Esophagus (tissue), 2 donors: ENCODE results near the gene DOCK10. TPM values are rescaled to one million over a fixed set of nuclear protein-coding genes. Genes with fewer than 3 reads are reported as not detected.

Experiments
- H3K27ac ChIP-seq, 2 donors: one replicate each; pipeline ENCODE4 v1.5.1; 2013; ENCODE audit warnings: low read depth in 2 of 2, mild to moderate bottlenecking in 2 of 2, inconsistent platforms in 1 of 2, low read length in 1 of 2, moderate library complexity in 1 of 2
- H3K27me3 ChIP-seq, 2 donors: one replicate each; pipeline ENCODE4 v1.6.1; 2013; ENCODE audit warnings: low read length in 2 of 2, control low read depth in 1 of 2, mild to moderate bottlenecking in 1 of 2; ENCODE audit not compliant: insufficient read depth in 2 of 2, control insufficient read depth in 1 of 2
- H3K36me3 ChIP-seq, 2 donors: one replicate each; pipeline ENCODE4 v1.6.1; 2013; ENCODE audit warnings: low read length in 1 of 2; ENCODE audit not compliant: control insufficient read depth in 2 of 2, insufficient read depth in 2 of 2
- H3K4me1 ChIP-seq, 2 donors: one replicate each; pipeline ENCODE4 v1.6.1; 2013; ENCODE audit warnings: low read length in 1 of 2; ENCODE audit not compliant: control insufficient read depth in 2 of 2, insufficient read depth in 2 of 2
- H3K4me3 ChIP-seq, 2 donors: one replicate each; pipeline ENCODE4 v1.5.1; 2013; ENCODE audit warnings: low read length in 2 of 2, mild to moderate bottlenecking in 2 of 2, low read depth in 1 of 2, moderate library complexity in 1 of 2
- H3K9me3 ChIP-seq, 2 donors: one replicate each; pipeline ENCODE4 v1.6.1; 2013; ENCODE audit warnings: mild to moderate bottlenecking in 2 of 2, low read depth in 1 of 2, low read length in 1 of 2, moderate library complexity in 1 of 2; ENCODE audit not compliant: control insufficient read depth in 2 of 2, insufficient read depth in 1 of 2
- WGBS, 2 donors: extraction: QIAGEN DNeasy Blood & Tissue Kit; methylation state at CpG; one replicate each; pipeline ENCODE4 v1.1.7; 2013; 5-methylcytosine and 5-hydroxymethylcytosine counted together
- polyA plus RNA-seq, 2 donors: library from polyadenylated mRNA; stranded (reverse); fragments of 200-250 nt; gene quantifications; one replicate each; pipeline ENCODE4 v1.2.3, GENCODE V29; 2013
- donor health status: healthy with polysubstance abuse.
- donor health status: Bipolar disorder and iron deficiency.

The DOCK10 gene
- polyA plus RNA-seq, 2 donors: 1.7 to 2.5 TPM

DNA sequence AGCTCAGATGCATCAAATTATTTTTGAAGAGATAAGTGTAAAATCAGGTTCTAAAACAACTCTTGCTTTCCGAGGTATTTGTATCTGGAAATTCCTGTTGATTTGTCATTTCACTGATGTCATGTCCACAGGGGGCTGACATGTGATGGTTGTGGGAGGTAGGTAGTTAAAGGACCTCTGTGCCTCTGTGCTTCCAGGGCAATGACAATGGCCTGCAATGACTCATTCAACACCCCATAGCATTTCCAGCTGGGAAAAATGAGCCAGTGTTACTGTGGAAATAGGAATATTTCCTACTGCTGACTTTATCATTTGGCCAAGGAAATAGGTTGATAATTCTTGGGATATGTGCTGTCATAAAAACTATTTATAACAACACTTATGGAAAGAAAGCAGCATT is 239.9 kb downstream of the DOCK10 start:
- Histone ChIP-seq H3K27me3 (no peaks in the 10 kb centered on the region), H3K36me3 (peaks cover 0 to 3% of the 10 kb centered on the region in 2 donors), H3K4me3 (no peak overlapping the region), H3K9me3 (no peaks in the 10 kb centered on the region), H3K27ac (no peak overlapping the region), H3K4me1 (no peaks in the 10 kb centered on the region)
- 64 to 65% methylated on average over 1 of the region's 1 CpG for WGBS, 2 donors

GRCh38 chr2:224801360-224801759 is 240.9 kb downstream of the DOCK10 start:
- Histone ChIP-seq H3K4me3 (no peak overlapping the region), H3K4me1 (no peaks in the 10 kb centered on the region), H3K9me3 (no peaks in the 10 kb centered on the region), H3K27me3 (no peaks in the 10 kb centered on the region), H3K27ac (no peak overlapping the region), H3K36me3 (peaks cover 0 to 3% of the 10 kb centered on the region in 2 donors)
- WGBS, 2 donors: 40 to 58% methylated on average over 1 of the region's 1 CpG

DNA sequence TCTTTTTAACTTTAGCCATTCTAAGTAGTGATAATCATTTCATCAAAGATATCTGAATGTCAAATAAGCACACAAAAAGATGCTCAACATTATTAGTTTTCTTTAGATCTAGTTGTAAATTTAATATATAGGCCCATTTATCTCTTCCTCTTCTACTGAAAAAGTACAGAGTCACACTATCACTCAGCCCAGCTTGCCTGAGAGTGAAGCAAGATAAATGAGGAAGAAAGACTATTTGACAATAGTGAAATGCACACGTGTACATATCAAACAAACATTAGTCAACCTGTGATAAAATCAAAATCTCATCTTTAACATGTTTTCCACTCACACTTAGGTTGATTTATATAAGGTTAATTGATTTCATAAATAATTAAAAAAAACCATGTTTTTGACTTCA is 242.6 kb downstream of the DOCK10 start:
- H3K27ac ChIP-seq: no peak overlapping the region
- WGBS, 2 donors: 54 to 59% methylated on average over 1 of the region's 1 CpG
- H3K4me1 ChIP-seq: no peaks in the 10 kb centered on the region
- peaks cover 0 to 6% of the 10 kb centered on the region in 2 donors for H3K36me3 ChIP-seq
- no peaks in the 10 kb centered on the region for H3K27me3 ChIP-seq
- H3K9me3 ChIP-seq: no peaks in the 10 kb centered on the region
- no peak overlapping the region for H3K4me3 ChIP-seq

DNA sequence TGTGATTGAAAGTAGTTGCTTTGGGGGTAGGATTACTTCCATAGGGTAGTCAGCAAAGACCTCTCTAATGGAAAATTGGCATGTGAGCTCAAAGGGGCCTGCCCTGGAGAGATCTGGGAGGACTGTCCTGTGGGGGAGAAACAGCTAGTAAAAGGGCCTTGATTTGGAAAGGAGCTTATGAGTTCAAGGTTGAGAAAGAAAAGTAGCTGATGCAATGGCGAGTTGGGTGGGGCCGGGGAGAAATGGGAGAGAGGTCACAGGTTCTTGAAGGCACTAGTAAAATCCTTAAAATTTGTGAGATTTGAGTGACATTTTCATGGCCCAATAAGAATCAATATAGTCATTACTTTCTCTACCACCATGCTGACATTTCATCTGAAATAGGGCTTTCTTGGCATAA is 244.1 kb downstream of the DOCK10 start:
- 91 to 95% methylated on average over 2 of the region's 2 CpGs for WGBS, 2 donors
- H3K9me3 ChIP-seq: no peaks in the 10 kb centered on the region
- H3K4me1 ChIP-seq: no peaks in the 10 kb centered on the region
- no peaks in the 10 kb centered on the region for H3K27me3 ChIP-seq
- H3K36me3 ChIP-seq: peaks cover 0 to 6% of the 10 kb centered on the region in 2 donors
- no peak overlapping the region for H3K4me3 ChIP-seq
- no peak overlapping the region for H3K27ac ChIP-seq

GRCh38 chr2:224796695-224797305 is 245.5 kb downstream of the DOCK10 start:
- no peaks in the 10 kb centered on the region for H3K4me1 ChIP-seq
- H3K36me3 ChIP-seq: peaks cover 0 to 3% of the 10 kb centered on the region in 2 donors
- no peak overlapping the region for H3K4me3 ChIP-seq
- H3K27me3 ChIP-seq: no peaks in the 10 kb centered on the region
- H3K9me3 ChIP-seq: no peaks in the 10 kb centered on the region
- 89 to 90% methylated on average over 8 of the region's 8 CpGs for WGBS, 2 donors
- H3K27ac ChIP-seq: no peak overlapping the region

- Histone ChIP-seq H3K36me3 (peaks cover 0 to 3% of the 10 kb centered on the region in 2 donors), H3K27me3 (no peaks in the 10 kb centered on the region), H3K4me3 (no peak overlapping the region), H3K9me3 (no peaks in the 10 kb centered on the region), H3K4me1 (no peaks in the 10 kb centered on the region), H3K27ac (no peak overlapping the region)
- 69 to 75% methylated on average over 3 of the region's 3 CpGs for WGBS, 2 donors
These were observed 248.3 kb downstream of the DOCK10 start for GRCh38 chr2:224793946-224794345.

- no peaks in the 10 kb centered on the region for H3K4me1 ChIP-seq
- no peaks in the 10 kb centered on the region for H3K9me3 ChIP-seq
- no peaks in the 10 kb centered on the region for H3K36me3 ChIP-seq
- 91 to 94% methylated on average over 7 of the region's 7 CpGs for WGBS, 2 donors
- no peak overlapping the region for H3K27ac ChIP-seq
- H3K4me3 ChIP-seq: no peak overlapping the region
- no peaks in the 10 kb centered on the region for H3K27me3 ChIP-seq
These were observed 255.4 kb downstream of the DOCK10 start for GRCh38 chr2:224786848-224787247.

- Histone ChIP-seq H3K4me3 (no peak overlapping the region), H3K9me3 (no peaks in the 10 kb centered on the region), H3K27me3 (no peaks in the 10 kb centered on the region), H3K36me3 (no peaks in the 10 kb centered on the region), H3K27ac (no peak overlapping the region), H3K4me1 (no peaks in the 10 kb centered on the region)
These were observed 260.9 kb downstream of the DOCK10 start for GRCh38 chr2:224781400-224781799.

DNA sequence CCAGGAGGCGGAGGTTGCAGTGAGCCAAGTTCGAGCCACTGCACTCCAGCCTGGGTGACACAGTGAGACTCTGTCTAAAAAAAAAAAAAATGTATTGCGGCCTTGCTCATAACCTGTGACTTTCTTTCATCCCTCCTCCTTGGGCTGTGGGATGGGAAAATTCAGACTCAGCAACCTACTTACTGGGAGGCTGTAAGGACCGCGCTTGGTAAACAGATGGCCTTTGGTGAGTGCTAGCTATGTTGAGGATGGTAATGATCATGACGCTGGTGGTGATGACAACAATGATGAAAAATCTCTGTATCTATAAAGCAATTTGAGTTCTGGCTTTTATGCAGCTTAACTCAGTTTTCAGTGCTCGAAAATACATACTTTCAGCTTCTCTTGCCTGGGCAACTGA is 261.4 kb downstream of the DOCK10 start:
- Histone ChIP-seq H3K36me3 (no peaks in the 10 kb centered on the region), H3K4me3 (no peak overlapping the region), H3K27me3 (no peaks in the 10 kb centered on the region), H3K4me1 (no peaks in the 10 kb centered on the region), H3K27ac (no peak overlapping the region), H3K9me3 (no peaks in the 10 kb centered on the region)
- 90 to 93% methylated on average over 7 of the region's 7 CpGs for WGBS, 2 donors

GRCh38 chr2:224780106-224780505 is 262.2 kb downstream of the DOCK10 start:
- WGBS, 2 donors: 77 to 82% methylated on average over 2 of the region's 2 CpGs
- H3K4me3 ChIP-seq: no peak overlapping the region
- H3K27ac ChIP-seq: no peak overlapping the region
- no peaks in the 10 kb centered on the region for H3K9me3 ChIP-seq
- H3K27me3 ChIP-seq: no peaks in the 10 kb centered on the region
- H3K4me1 ChIP-seq: no peaks in the 10 kb centered on the region
- no peaks in the 10 kb centered on the region for H3K36me3 ChIP-seq
